T-helper 1 cell treated with Interleukin-12 subunit alpha and Interleukin-12 subunit beta and Interleukin-4 antibody, amounts not matched to agents 30 μg/mL and 1 μg/mL, for 36 hours (primary cell): Measurements from ENCODE around the gene KBTBD13.
A peak's percentile ranks its signal among the peaks of the same experiment; 100 is the strongest.

Source experiments
- H3K27ac Mint-ChIP-seq: one replicate; pipeline ENCODE4 v1.8.0; 2021; ENCODE audit warnings: mild to moderate bottlenecking, mixed read lengths
- H3K27me3 Mint-ChIP-seq: one replicate; pipeline ENCODE4 v1.8.0; 2021; ENCODE audit warnings: low read depth, mixed read lengths
- H3K36me3 Mint-ChIP-seq: one replicate; pipeline ENCODE4 v1.8.0; 2021; ENCODE audit warnings: low read depth, mixed read lengths
- H3K4me1 Mint-ChIP-seq: one replicate; pipeline ENCODE4 v1.8.0; 2021; ENCODE audit warnings: low read depth, mixed read lengths
- H3K4me3 Mint-ChIP-seq: one replicate; pipeline ENCODE4 v1.8.0; 2021; ENCODE audit warnings: mild to moderate bottlenecking, moderate library complexity, mixed read lengths
- H3K9me3 Mint-ChIP-seq: one replicate; pipeline ENCODE4 v1.8.0; 2021; ENCODE audit warnings: mixed read lengths

Gene KBTBD13

DNA sequence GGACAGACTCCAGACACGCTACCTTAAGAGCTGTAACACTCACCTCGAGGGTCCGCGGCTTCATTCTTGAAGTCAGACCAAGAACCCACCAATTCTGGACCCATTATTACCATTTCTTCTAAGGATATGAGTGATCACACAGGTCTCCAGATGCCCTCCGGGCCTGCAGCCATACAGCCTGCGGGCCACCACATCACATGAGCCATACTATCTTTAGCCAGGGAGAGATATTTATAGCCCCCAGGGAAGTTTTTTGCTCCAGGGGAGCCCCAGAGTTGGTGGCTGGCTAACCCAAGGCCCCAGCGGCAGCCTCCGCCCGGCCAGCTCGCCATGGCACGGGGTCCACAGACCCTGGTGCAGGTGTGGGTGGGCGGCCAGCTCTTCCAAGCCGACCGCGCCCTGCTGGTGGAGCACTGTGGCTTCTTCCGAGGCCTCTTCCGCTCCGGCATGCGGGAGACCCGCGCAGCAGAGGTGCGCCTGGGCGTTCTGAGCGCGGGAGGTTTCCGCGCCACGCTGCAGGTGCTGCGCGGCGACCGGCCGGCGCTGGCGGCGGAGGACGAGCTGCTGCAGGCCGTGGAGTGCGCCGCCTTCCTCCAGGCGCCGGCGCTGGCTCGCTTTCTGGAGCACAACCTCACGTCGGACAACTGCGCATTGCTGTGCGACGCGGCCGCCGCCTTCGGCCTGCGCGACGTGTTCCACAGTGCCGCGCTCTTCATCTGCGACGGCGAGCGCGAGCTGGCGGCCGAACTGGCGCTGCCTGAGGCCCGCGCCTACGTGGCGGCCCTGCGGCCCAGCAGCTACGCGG lies at the start of gene KBTBD13:
Gene KBTBD13 (plus strand): TSS at position 261 of the 805 bp plus-strand sequence. CDS start 70 bp downstream, at position 331.
- H3K9me3 Mint-ChIP-seq: no peaks in the 10 kb centered on the region
- peaks cover 21% of the 10 kb centered on the region for H3K27me3 Mint-ChIP-seq
- H3K4me1 Mint-ChIP-seq: peaks cover 5% of the 10 kb centered on the region
- no peaks in the 10 kb centered on the region for H3K36me3 Mint-ChIP-seq
- H3K4me3 Mint-ChIP-seq: no peak within 1 kb of the TSS
- H3K27ac Mint-ChIP-seq: no peak within 1 kb of the TSS

DNA sequence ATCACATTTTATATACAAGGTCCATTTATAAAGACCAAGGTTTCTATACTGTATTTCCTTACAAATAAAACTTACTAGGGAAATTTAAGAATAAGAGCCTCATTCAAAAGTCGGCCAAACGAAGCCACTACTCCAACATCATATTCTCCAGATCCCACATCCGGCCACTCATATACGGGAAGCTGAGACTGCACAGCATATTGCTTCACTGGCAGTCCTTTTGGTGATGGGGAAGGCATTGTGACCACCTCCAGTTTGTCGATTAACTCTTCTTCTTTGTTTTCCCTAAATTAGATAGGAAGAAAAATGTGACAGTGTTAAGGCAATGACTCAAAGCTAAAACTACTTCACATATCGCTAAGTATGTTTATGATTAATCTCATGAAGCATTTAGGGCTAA lies 49.8 kb upstream of the KBTBD13 start:
- Mint-ChIP-seq H3K36me3 (peaks cover 15% of the 10 kb centered on the region), H3K4me1 (peaks cover 6% of the 10 kb centered on the region), H3K4me3 (no peak overlapping the region), H3K9me3 (no peaks in the 10 kb centered on the region), H3K27ac (no peak overlapping the region), H3K27me3 (peaks cover 9% of the 10 kb centered on the region)

DNA sequence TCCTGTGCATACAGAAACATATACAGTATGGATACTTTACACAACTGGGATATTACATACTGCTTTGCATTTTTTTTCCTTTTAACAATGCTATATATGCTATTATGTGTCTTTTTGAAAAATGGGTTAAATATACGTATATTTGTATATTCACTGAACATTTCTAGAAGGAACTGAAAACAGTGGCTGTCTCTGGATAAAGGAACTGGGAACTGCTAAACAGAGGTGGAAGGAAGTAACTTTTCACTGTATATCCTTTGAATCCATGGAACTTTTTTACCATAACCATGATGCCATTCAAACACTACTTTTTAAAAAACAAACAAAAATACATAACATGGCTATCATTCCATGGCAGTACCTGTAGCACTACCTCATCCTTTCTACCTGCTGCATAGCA lies 49.0 kb upstream of the KBTBD13 start:
- H3K27me3 Mint-ChIP-seq: peaks cover 18% of the 10 kb centered on the region
- peaks cover 15% of the 10 kb centered on the region for H3K36me3 Mint-ChIP-seq
- no peaks in the 10 kb centered on the region for H3K9me3 Mint-ChIP-seq
- H3K27ac Mint-ChIP-seq: no peak overlapping the region
- peak overlapping the region; percentile 97 for H3K4me3 Mint-ChIP-seq
- peaks cover 6% of the 10 kb centered on the region for H3K4me1 Mint-ChIP-seq

DNA sequence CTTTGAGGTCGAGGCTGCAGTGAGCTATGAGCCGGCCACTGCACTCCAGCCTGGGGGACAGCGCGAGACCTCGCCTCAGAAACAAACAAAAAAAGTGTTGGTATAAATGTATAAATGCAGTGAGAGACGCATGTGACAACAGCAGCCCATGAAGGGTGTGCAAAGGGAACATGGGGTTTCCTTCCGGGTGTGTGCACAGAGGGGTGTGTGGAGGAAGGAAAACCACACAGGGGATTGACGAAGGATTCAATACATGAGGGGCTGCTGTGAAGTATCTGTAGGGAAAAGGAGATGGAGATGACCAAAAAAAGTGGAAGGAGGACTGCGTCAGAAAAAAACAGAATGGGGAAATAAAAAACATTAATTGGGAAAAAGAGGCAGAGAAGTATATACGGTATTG lies 48.2 kb upstream of the KBTBD13 start:
- peaks cover 15% of the 10 kb centered on the region for H3K36me3 Mint-ChIP-seq
- H3K4me1 Mint-ChIP-seq: peaks cover 9% of the 10 kb centered on the region
- H3K27ac Mint-ChIP-seq: peak overlapping the region; percentile 86
- H3K4me3 Mint-ChIP-seq: peak overlapping the region; percentile 97
- no peaks in the 10 kb centered on the region for H3K9me3 Mint-ChIP-seq
- peaks cover 22% of the 10 kb centered on the region for H3K27me3 Mint-ChIP-seq

DNA sequence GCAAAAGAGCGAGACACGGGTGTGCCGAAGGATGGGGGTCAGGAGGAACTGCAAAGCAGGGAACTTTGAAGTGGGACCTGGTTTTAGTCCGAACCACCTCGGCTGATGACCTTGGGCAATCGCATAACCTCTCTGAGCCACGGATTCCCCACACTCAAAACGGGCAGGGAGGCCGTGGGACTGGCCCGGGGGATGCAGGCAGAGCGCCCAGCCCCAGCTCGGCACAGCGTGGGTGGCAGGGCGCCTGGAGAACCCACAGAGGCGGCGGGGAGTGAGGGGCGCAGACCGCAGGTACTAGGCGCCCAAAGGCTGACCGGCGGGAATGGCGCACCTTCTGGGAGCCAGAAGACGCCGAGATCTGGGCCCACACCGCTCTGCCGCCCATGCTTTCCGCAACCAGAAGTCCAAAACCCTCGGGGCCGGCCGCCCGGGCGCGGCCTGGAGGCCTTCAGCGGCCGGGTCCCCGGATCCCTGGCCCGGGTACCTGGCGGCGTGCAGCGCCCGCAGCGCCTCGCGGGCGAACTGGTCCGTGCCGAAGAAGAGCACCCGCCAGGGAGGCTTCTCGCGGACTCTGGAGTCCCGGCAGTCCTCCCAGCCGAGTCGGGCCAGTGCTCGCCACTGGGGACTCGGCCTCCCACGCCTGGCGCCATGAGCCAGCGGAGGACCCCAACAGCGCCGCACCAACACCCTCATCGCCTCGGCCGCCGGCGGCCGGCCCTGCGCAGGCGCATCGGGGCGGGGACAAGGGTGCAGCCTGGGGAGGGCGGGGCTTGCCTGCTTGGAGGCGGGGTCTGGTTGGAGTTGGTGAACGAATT lies 47.4 kb upstream of the KBTBD13 start, which contains the start of gene MTFMT:
Gene MTFMT (minus strand): TSS at position 719 of the 815 bp plus-strand sequence. CDS start 26 bp downstream, at position 693.
- Mint-ChIP-seq H3K4me3 (peak within 1 kb of the TSS; percentile 97), H3K27ac (peak within 1 kb of the TSS; percentile 86)

DNA sequence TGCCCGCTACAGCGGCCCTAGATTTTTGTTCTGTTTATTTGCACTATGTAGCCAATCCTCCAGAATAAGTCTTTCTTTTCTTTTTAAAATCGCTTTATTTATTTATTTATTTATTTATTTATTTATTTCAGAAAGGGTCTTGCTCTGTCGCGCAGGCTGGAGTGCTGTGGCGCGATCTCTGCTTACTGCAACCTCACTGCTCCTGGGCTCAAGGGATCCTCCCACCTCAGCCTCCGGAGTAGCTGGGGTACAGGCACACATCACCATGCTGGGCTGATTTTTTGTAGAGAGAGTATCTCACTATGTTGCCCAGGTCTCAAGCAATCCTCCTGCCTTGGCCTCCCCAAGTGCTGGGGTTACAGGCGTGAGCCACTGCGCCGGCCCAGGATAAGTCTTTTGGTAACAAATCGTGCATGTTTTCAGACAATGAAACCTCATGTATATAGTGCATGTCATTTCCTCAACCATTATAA lies 46.8 kb upstream of the KBTBD13 start:
- peaks cover 22% of the 10 kb centered on the region for H3K27me3 Mint-ChIP-seq
- peaks cover 11% of the 10 kb centered on the region for H3K36me3 Mint-ChIP-seq
- no peak overlapping the region for H3K27ac Mint-ChIP-seq
- peaks cover 13% of the 10 kb centered on the region for H3K4me1 Mint-ChIP-seq
- H3K4me3 Mint-ChIP-seq: peak overlapping the region; percentile 69
- no peaks in the 10 kb centered on the region for H3K9me3 Mint-ChIP-seq

More for the DNA sequence above, 47.4 kb upstream of the KBTBD13 start, which contains the start of gene MTFMT:
- H3K36me3 Mint-ChIP-seq: peaks cover 15% of the 10 kb centered on the region
- no peaks in the 10 kb centered on the region for H3K9me3 Mint-ChIP-seq
- H3K27me3 Mint-ChIP-seq: peaks cover 22% of the 10 kb centered on the region
- peaks cover 12% of the 10 kb centered on the region for H3K4me1 Mint-ChIP-seq

DNA sequence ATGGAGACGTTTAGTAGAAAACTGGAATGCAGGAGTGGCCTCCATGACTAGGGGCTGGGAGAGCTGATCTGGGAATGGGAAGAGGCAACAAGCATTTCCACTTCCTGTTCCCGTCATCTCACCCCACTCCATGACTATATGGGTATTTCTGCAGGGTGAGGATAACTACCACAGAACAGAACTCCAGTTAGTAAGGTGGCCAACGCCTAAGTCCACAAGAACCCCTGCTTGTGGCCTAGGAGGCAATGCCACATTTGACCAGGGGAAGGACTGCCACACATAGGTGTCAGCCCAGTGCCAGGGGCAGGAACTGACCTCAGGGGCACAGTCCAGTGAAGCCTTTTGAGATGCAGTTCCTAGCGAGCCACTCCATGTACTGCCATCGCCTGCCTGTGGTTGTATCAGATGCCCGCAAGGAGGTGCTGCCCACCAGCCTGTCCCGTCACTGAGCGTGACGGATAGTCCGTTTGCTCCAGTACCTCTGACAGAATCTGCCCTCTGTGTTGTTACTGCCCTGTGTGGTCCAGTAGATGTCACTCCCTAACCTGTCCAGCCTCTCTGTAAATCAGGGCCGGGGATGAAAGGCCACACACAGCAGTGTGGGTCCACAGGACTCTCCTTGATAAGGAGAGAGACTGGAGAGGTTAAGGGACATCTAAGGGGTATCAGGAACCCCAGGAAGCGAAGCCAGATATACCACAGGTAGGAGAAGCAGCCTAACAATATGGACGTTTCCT lies 43.6 kb upstream of the KBTBD13 start:
- Mint-ChIP-seq H3K9me3 (no peaks in the 10 kb centered on the region), H3K4me1 (peaks cover 12% of the 10 kb centered on the region), H3K36me3 (no peaks in the 10 kb centered on the region), H3K27ac (no peak overlapping the region), H3K4me3 (no peak overlapping the region), H3K27me3 (peaks cover 22% of the 10 kb centered on the region)

DNA sequence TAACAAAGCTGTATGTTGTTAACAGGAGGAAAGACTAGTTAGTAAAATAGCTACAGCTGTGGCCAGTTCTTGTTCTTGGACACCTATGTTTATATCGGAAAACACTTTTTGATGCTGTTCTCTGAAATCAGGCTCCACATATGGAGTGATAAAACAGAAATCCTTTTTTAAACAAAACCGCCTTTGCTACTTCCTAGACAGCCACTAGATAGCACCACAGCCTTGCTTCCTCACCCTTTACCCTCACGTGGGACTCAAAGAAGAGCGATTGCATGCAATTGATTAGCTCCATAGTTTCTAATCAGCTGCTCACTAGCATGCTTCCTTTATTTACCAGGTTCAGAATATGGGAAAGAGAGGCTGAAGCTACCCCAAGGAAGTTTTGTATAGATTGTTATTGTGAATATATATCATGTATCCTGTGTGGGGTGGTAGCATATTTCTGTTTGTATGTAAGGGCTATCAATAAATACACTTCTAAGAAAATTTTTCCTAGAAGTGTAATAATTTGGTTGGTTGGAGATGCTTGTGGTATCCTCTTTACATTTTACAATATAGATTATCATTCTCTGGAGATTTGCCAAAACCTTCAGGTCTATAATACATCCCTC lies 42.8 kb upstream of the KBTBD13 start:
- H3K9me3 Mint-ChIP-seq: no peaks in the 10 kb centered on the region
- no peaks in the 10 kb centered on the region for H3K36me3 Mint-ChIP-seq
- H3K27me3 Mint-ChIP-seq: peaks cover 22% of the 10 kb centered on the region
- peaks cover 7% of the 10 kb centered on the region for H3K4me1 Mint-ChIP-seq
- no peak overlapping the region for H3K4me3 Mint-ChIP-seq
- H3K27ac Mint-ChIP-seq: no peak overlapping the region

DNA sequence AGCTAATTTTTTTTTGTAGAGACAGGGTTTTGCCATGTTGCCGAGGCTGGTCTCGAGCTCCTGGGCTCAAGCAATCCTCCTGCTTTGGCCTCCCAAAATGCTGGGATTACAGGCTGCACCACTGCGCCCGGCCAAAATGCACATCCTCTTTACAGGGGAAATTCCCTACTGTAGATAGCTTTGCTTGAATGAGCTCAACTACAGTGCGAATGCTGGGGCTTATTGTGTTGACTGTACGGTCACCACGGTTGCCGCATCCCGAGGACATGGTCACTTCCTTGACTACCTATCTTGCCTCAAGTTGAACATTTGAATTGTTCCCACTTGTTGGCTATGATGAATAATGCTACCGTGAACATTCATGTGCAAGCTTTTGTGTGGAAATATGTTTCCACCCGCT lies 41.8 kb upstream of the KBTBD13 start:
- H3K27me3 Mint-ChIP-seq: peaks cover 22% of the 10 kb centered on the region
- H3K36me3 Mint-ChIP-seq: no peaks in the 10 kb centered on the region
- no peak overlapping the region for H3K4me3 Mint-ChIP-seq
- H3K4me1 Mint-ChIP-seq: peaks cover 7% of the 10 kb centered on the region
- H3K27ac Mint-ChIP-seq: no peak overlapping the region
- H3K9me3 Mint-ChIP-seq: no peaks in the 10 kb centered on the region

DNA sequence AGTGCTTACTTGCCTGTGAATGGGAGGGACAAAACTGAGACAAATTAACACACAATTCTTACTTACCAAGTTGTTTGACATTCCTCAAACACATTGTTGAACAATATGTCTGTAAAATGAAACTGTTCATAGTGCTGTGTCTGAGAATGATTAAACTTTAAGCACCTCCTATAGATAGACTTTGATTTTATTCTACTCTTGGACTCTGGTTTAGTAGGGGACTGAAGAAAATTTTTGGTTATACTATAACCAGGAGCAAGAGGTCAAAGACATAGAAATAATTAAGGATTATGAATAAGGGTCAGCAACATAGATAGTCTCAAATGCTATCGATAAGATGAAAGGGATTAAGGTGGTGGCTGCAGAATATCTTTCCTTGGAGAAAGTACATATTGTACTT lies 39.2 kb upstream of the KBTBD13 start:
- Mint-ChIP-seq H3K36me3 (no peaks in the 10 kb centered on the region), H3K27me3 (peaks cover 7% of the 10 kb centered on the region), H3K9me3 (no peaks in the 10 kb centered on the region), H3K4me3 (no peak overlapping the region), H3K4me1 (peaks cover 7% of the 10 kb centered on the region), H3K27ac (no peak overlapping the region)

DNA sequence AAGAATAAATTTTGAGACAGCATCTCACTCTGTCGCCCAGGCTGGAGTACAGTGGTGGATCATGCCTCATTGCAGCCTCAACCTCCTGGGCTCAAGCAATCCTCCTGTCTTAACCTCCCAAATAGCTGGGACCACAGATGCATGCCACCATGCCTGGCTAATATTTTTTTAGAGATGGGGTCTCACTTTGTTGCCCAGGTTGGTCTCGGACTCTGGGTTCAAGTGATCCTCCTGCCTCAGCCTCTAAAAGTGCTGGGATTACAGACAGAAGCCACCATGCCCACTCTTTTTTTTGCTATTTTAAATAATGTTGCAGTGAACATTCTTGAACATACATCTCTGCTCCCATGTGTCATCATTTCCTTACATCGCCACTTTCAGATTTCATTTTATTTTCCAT lies 38.1 kb upstream of the KBTBD13 start:
- Mint-ChIP-seq H3K27ac (no peak overlapping the region), H3K4me1 (peaks cover 4% of the 10 kb centered on the region), H3K4me3 (no peak overlapping the region), H3K27me3 (no peaks in the 10 kb centered on the region), H3K36me3 (no peaks in the 10 kb centered on the region), H3K9me3 (no peaks in the 10 kb centered on the region)

DNA sequence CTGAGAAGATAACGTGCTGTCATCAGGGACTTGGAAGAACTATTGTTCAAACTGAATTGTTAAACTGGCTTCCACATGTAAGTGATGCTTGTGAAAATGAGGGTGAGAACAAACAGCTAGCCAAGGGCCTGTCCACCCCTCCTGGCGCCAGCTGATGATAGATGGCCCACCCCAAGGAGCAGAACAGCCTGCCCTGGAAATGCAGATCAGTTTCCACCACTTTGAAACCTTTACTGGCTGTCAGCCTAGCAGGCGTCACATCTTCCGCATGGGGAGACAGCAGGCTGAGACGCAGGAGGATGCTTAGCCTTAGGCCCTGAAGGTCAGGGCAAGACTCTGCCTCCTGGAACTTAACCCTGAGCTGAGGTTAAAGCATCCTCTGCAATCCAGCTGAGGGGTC lies 37.7 kb upstream of the KBTBD13 start:
- no peaks in the 10 kb centered on the region for H3K9me3 Mint-ChIP-seq
- H3K4me1 Mint-ChIP-seq: peaks cover 1% of the 10 kb centered on the region
- no peak overlapping the region for H3K27ac Mint-ChIP-seq
- no peaks in the 10 kb centered on the region for H3K36me3 Mint-ChIP-seq
- H3K4me3 Mint-ChIP-seq: no peak overlapping the region
- H3K27me3 Mint-ChIP-seq: no peaks in the 10 kb centered on the region

DNA sequence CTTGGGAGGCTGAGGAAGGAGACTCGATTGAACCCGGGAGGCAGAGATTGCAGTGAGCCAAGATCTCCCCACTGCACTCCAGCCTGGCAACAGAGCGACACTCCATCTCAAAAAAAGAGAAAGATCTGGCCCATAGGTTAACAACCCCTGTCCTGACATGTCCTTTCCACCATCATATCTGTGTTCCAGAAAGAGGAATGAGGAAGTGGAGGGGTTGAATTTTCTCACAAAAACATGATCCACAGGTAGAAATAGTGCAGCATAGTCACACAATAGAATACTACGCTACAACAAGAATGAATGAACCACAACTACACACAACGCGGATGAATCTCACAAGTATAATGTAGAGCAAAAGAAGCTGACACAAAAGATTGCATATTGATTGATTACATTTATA lies 36.1 kb upstream of the KBTBD13 start:
- H3K4me1 Mint-ChIP-seq: no peaks in the 10 kb centered on the region
- no peaks in the 10 kb centered on the region for H3K27me3 Mint-ChIP-seq
- H3K4me3 Mint-ChIP-seq: no peak overlapping the region
- H3K36me3 Mint-ChIP-seq: no peaks in the 10 kb centered on the region
- H3K27ac Mint-ChIP-seq: no peak overlapping the region
- H3K9me3 Mint-ChIP-seq: no peaks in the 10 kb centered on the region

DNA sequence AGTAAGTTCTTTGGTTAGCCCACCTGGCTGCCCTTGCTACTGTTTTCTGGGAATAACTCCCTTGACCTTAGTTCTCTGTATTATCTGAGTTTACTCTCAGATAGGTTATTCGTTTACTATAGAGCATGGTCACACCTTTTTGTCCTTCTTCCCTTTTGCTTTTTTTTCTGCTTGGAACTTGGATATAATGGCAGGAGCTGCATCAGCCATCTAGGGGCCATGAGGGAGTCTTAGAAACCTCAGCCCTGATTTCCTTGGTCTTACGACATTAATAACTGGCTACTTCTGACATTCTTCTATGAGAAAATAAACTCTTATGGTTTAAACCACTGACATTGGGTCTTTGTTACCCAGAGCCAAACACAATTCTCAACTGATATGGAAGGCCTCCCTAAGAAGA lies 34.8 kb upstream of the KBTBD13 start:
- Mint-ChIP-seq H3K36me3 (no peaks in the 10 kb centered on the region), H3K9me3 (no peaks in the 10 kb centered on the region), H3K27me3 (no peaks in the 10 kb centered on the region), H3K4me1 (no peaks in the 10 kb centered on the region), H3K4me3 (no peak overlapping the region), H3K27ac (no peak overlapping the region)
